Measurements from ENCODE around the gene ERN2. TPM values are rescaled to one million over a fixed set of nuclear protein-coding genes. Genes with fewer than 3 reads are reported as not detected.
A peak's percentile ranks its signal among the peaks of the same experiment; 100 is the strongest.

The ERN2 gene
- total RNA-seq, 8 experiments from 2014 or later, result 0.04 to 7.4 (median 1.4) TPM; not detected in 2

GRCh38 chr16:23710008-23710407 is 3.0 kb downstream of the ERN2 start:
- in situ Hi-C loops (cut with MboI; ENCODE audit: low pct_unique_long_range_greater_than_20kb in 2 of 9, low sequenced_read_pairs in 9 of 9, unreplicated experiment in 9 of 9), result loop anchor here in 1 of 9 experiments (25.0 kb wide), 1 partner anchor 802 kb away; no protein-coding TSS in a partner anchor

DNA sequence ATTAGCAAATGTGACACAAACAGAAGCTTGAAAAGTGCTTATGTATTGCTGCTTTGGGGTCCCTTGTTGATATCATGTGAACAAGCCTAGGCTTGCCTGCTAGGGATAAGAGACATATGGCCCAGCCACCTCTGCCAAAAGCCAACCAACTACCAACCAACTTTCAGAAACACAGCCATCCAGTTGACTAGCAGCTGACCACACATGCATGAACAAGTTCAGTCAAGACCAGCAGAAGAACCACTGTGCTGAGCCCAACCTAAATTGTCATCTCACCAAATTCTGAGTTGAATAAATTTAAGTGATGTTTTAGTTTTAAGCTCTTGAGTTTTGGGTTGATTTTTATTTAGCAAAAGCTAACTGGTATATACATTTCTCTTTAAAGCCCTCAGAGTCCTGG is 3.5 kb downstream of the ERN2 start:
- Histone ChIP-seq H3K27ac (no peak overlapping the region), H3K4me1 (replicated peaks in 1 of 2) (no peaks in the 10 kb centered on the region), H3K4me3 (no peak overlapping the region)
- no peak for ATAC-seq (replicated peaks in 6 of 8)
- in situ Hi-C loops (cut with MboI; ENCODE audit: low pct_unique_long_range_greater_than_20kb in 2 of 9, low sequenced_read_pairs in 9 of 9, unreplicated experiment in 9 of 9), result loop anchor here in 1 of 9 experiments (25.0 kb wide), 1 partner anchor 803 kb away; no protein-coding TSS in a partner anchor

More at GRCh38 chr16:23710008-23710407, 3.0 kb downstream of the ERN2 start:
- 0 to 100% (median 90%) methylated on average over 1 to 2 of the region's 2 CpGs; no CpG with 5 or more reads in 5 of the 10 experiments for WGBS, 10 experiments
- ATAC-seq (replicated peaks in 6 of 8), result no peak
- Histone ChIP-seq H3K4me3 (no peak overlapping the region), H3K27ac (no peak overlapping the region), H3K4me1 (replicated peaks in 1 of 2) (no peaks in the 10 kb centered on the region)

- H3K4me1 ChIP-seq (replicated peaks in 1 of 2), result no peaks in the 10 kb centered on the region
- in situ Hi-C loops (cut with MboI; ENCODE audit: low pct_unique_long_range_greater_than_20kb in 2 of 9, low sequenced_read_pairs in 9 of 9, unreplicated experiment in 9 of 9), result loop anchor here in 1 of 9 experiments (25.0 kb wide), 1 partner anchor 806 kb away; no protein-coding TSS in a partner anchor
- no peak overlapping the region for H3K27ac ChIP-seq
- 70 to 100% (median 80%) methylated on average over 1 to 2 of the region's 4 CpGs; no CpG with 5 or more reads in 6 of the 10 experiments for WGBS, 10 experiments
- no peak overlapping the region for H3K4me3 ChIP-seq
- ATAC-seq (replicated peaks in 6 of 8), result no peak
Observed at GRCh38 chr16:23706439-23706838, 6.6 kb downstream of the ERN2 start.

- in situ Hi-C loops (cut with MboI; ENCODE audit: low pct_unique_long_range_greater_than_20kb in 2 of 9, low sequenced_read_pairs in 9 of 9, unreplicated experiment in 9 of 9), result loop anchor here in 1 of 9 experiments (25.0 kb wide), 1 partner anchor 807 kb away; no protein-coding TSS in a partner anchor
- Histone ChIP-seq H3K27ac (no peak overlapping the region), H3K4me1 (replicated peaks in 1 of 2) (no peaks in the 10 kb centered on the region), H3K4me3 (no peak overlapping the region)
- no peak for ATAC-seq (replicated peaks in 6 of 8)
- 21 to 67% (median 40%) methylated on average over 1 to 2 of the region's 2 CpGs; no CpG with 5 or more reads in 7 of the 10 experiments for WGBS, 10 experiments
Observed at GRCh38 chr16:23705517-23705902, 7.5 kb downstream of the ERN2 start.

DNA sequence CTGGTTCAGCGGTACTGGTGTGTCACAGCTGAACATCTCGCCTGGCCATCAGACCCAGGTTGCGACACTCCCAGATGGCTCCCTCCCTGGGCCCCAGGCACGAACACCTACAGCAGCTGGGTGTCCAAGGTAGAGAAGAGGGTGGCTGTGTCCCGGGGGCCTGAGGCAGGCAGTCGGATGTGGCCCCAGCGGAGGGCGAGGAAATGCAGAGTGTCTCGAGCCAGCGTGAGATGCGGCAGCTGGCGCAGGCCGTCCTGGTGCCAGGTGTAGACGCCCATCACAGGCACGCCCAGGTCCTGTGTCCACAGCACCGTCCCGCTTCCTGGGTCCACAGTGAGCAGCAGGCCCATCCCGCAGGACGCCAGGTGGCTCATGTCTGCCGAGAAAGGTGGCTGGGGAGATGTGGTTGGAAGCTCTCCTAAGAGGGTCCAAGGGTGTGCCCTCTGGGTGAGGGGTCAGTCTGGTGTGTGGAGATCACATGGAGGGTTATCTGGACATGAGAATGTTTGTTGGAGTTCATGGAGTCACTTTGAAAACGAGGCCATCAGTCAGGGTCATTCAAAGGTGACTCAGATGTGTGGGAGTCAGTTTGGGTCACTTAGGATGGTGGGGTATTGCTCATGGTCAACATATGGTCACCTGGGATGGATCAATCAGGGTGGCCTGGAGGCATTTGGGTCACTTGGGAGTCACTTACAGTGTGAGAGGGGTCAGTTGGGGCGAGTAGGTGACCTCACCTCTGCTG is 8.1 kb downstream of the ERN2 start:
- no peak for ATAC-seq (replicated peaks in 6 of 8)
- WGBS, 10 experiments, result 33 to 84% (median 76%) methylated on average over 1 to 7 of the region's 22 CpGs; no CpG with 5 or more reads in 4 of the 10 experiments
- no peaks in the 10 kb centered on the region for H3K4me1 ChIP-seq (replicated peaks in 1 of 2)
- in situ Hi-C loops (cut with MboI; ENCODE audit: low pct_unique_long_range_greater_than_20kb in 2 of 9, low sequenced_read_pairs in 9 of 9, unreplicated experiment in 9 of 9), result loop anchor here in 1 of 9 experiments (25.0 kb wide), 1 partner anchor 807 kb away; no protein-coding TSS in a partner anchor
- H3K4me3 ChIP-seq, result no peak overlapping the region
- H3K27ac ChIP-seq, result no peak overlapping the region

DNA sequence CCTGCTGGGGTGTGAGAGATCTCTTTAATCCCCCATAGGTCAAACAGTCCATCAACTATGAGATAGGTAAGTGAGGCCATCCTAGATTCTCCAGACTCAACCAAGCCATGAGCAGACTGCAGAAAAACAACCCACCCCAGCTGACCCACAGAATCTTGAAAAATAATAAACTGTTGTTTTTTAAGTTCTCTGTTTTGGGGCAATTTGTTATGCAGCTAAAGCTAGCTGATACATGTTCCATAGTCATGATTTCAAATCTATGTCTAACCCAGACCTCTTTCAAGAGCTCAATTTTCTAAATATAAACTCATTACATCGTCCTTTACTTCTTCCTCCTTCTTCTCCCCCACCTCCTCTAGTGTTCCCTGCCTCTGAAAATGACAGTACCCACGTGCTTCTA is 10.1 kb downstream of the ERN2 start:
- in situ Hi-C loops (cut with MboI; ENCODE audit: low pct_unique_long_range_greater_than_20kb in 2 of 9, low sequenced_read_pairs in 9 of 9, unreplicated experiment in 9 of 9), result loop anchor here in 1 of 9 experiments (25.0 kb wide), 1 partner anchor 809 kb away; no protein-coding TSS in a partner anchor
- Histone ChIP-seq H3K27ac (no peak overlapping the region), H3K4me1 (replicated peaks in 1 of 2) (no peaks in the 10 kb centered on the region), H3K4me3 (no peak overlapping the region)
- no peak for ATAC-seq (replicated peaks in 6 of 8)
- whole genome bisulfite sequencing, 10 experiments, result 0 to 73% (median 49%) methylated on average over 1 to 2 of the region's 2 CpGs; no CpG with 5 or more reads in 1 of the 10 experiments

DNA sequence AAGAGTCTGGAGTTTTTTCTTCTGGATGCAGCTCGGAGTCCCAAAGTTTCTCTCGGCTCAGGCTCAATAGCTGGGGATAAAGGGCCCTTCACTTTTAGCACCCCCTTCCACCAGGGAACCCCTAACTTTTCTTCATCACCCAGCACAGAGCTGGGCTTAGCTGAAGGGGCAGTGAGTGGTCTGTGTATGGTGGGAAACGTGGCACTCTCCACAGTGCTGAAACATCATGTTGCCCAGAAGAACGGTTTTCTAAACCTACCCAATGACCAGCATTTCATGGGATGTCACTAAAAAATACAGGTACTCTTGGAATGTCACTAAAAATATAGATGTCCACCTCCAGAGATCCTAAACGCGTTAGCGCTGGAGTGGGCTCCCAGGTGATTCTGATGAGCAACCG is 12.0 kb downstream of the ERN2 start:
- Histone ChIP-seq H3K4me1 (replicated peaks in 1 of 2) (no peaks in the 10 kb centered on the region), H3K4me3 (no peak overlapping the region), H3K27ac (no peak overlapping the region)
- in situ Hi-C loops (cut with MboI; ENCODE audit: low pct_unique_long_range_greater_than_20kb in 2 of 9, low sequenced_read_pairs in 9 of 9, unreplicated experiment in 9 of 9), result loop anchor here in 1 of 9 experiments (25.0 kb wide), 1 partner anchor 811 kb away; no protein-coding TSS in a partner anchor
- WGBS, 10 experiments, result 0 to 81% (median 53%) methylated on average over 1 to 5 of the region's 8 CpGs; no CpG with 5 or more reads in 3 of the 10 experiments
- ATAC-seq (replicated peaks in 6 of 8), result no peak

GRCh38 chr16:23700509-23700908 is 12.5 kb downstream of the ERN2 start:
- WGBS, 10 experiments, result 5 to 21% (median 20%) methylated on average over 1 to 5 of the region's 8 CpGs; no CpG with 5 or more reads in 7 of the 10 experiments
- Histone ChIP-seq H3K27ac (no peak overlapping the region), H3K4me1 (replicated peaks in 1 of 2) (no peaks in the 10 kb centered on the region), H3K4me3 (no peak overlapping the region)
- peak in 3 of 8 experiments; percentile 75 to 88 (median 82) for ATAC-seq (replicated peaks in 6 of 8)
- in situ Hi-C loops (cut with MboI; ENCODE audit: low pct_unique_long_range_greater_than_20kb in 2 of 9, low sequenced_read_pairs in 9 of 9, unreplicated experiment in 9 of 9), result loop anchor here in 1 of 9 experiments (25.0 kb wide), 1 partner anchor 812 kb away; no protein-coding TSS in a partner anchor

DNA sequence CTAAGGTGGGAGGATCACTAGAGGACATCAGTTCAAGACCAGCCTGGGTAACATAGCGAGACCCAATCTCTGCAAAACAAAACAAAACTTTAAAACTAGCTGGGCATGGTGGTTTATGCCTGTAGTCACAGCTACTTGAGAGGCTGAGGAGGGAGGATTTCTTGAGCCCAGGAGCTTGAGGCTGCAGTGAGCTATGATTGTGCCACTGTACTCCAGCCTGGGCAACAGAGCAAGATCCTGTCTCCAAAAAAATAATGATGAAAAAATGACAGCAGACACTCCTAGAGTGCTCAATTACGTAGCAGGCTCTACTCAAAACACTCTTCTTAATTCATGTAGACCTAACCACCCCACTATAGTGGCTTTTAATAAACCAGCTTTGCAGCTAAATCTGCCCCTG is 12.9 kb downstream of the ERN2 start:
- in situ Hi-C loops (cut with MboI; ENCODE audit: low pct_unique_long_range_greater_than_20kb in 2 of 9, low sequenced_read_pairs in 9 of 9, unreplicated experiment in 9 of 9), result loop anchor here in 1 of 9 experiments (25.0 kb wide), 1 partner anchor 812 kb away; no protein-coding TSS in a partner anchor
- no peak for ATAC-seq (replicated peaks in 6 of 8)
- no peak overlapping the region for H3K4me3 ChIP-seq
- H3K4me1 ChIP-seq (replicated peaks in 1 of 2), result peaks cover 0 to 2% of the 10 kb centered on the region in 2 donors
- 40 to 86% (median 65%) methylated on average over 1 to 2 of the region's 2 CpGs; no CpG with 5 or more reads in 3 of the 10 experiments for WGBS, 10 experiments
- no peak overlapping the region for H3K27ac ChIP-seq

GRCh38 chr16:23699100-23699499 is 13.9 kb downstream of the ERN2 start:
- no peak for ATAC-seq (replicated peaks in 6 of 8)
- WGBS, 10 experiments, result 31 to 100% (median 80%) methylated on average over 1 to 4 of the region's 4 CpGs; no CpG with 5 or more reads in 4 of the 10 experiments
- in situ Hi-C loops (cut with MboI; ENCODE audit: low pct_unique_long_range_greater_than_20kb in 2 of 9, low sequenced_read_pairs in 9 of 9, unreplicated experiment in 9 of 9), result loop anchor here in 1 of 9 experiments (25.0 kb wide), 1 partner anchor 813 kb away; no protein-coding TSS in a partner anchor
- no peak overlapping the region for H3K27ac ChIP-seq
- peaks cover 0 to 3% of the 10 kb centered on the region in 2 donors for H3K4me1 ChIP-seq (replicated peaks in 1 of 2)
- H3K4me3 ChIP-seq, result no peak overlapping the region

DNA sequence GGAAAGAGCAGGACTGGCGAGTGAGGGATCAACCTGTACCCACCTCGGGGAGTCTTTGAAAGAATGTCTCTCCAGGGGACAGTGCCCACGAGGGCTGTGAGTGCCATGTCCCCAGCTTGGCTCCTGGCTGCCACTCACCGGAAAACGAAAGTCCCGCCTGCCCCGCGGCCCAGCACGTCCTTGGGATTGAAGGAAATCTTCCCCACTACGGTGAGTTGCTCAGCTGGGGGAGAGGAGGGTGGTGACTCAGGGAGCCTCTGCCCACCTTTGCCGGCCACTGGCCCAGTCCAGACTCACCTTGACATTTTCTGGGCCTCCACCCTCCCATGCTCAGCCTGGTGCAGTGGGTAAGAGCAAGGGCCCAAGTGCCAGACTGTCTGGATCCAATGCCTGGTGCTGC is 17.3 kb downstream of the ERN2 start:
- H3K4me3 ChIP-seq, result no peak overlapping the region
- 20 to 92% (median 89%) methylated on average over 1 to 6 of the region's 11 CpGs; no CpG with 5 or more reads in 3 of the 10 experiments for WGBS, 10 experiments
- H3K27ac ChIP-seq, result no peak overlapping the region
- H3K4me1 ChIP-seq (replicated peaks in 1 of 2), result peaks cover 0 to 3% of the 10 kb centered on the region in 2 donors
- in situ Hi-C loops (cut with MboI; ENCODE audit: low pct_unique_long_range_greater_than_20kb in 2 of 9, low sequenced_read_pairs in 9 of 9, unreplicated experiment in 9 of 9), result loop anchor here in 1 of 9 experiments (25.0 kb wide), 1 partner anchor 817 kb away; no protein-coding TSS in a partner anchor
- ATAC-seq (replicated peaks in 6 of 8), result no peak

DNA sequence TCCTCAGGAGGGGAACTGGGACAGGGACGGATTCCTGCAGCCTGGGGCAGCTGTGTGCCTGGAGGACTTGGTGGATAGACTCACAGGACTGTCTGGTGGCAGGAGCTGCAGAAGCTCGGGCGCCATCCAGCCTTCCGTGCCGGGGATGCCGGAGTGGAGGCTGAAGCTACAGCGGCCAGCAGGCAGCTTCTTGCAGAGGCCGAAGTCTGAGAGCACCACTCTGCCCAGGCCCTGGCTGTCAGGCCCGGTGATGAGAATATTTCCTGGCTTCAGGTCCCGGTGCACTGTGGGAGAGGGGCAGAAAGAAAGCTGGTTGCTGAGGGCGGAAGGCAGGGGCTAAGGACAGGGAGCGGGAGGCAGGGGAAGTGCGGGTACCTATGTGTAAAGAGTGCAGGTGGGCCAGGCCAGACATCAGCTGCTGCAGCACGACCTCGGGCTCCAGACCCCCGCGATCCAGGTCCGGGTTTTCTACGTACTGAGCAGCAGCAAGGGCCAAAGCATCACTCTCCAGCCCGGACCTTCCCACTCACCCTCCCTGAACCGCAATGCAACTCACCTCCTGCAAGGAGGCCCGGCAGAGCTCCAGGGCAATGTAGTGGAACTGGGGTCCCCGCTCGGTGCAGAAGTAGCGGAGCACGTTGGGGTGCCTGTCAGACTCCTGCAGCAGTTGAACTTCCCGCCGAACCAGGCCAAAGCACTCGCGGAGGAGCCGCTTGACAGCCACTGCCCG is 18.2 kb downstream of the ERN2 start:
- peak; percentile 33 to 93 (median 88) for ATAC-seq (replicated peaks in 6 of 8)
- in situ Hi-C loops (cut with MboI; ENCODE audit: low pct_unique_long_range_greater_than_20kb in 2 of 9, low sequenced_read_pairs in 9 of 9, unreplicated experiment in 9 of 9), result loop anchor here in 1 of 9 experiments (25.0 kb wide), 1 partner anchor 817 kb away; no protein-coding TSS in a partner anchor
- H3K27ac ChIP-seq, result peak overlapping the region in 1 of 2 donors; percentile 33
- WGBS, 10 experiments, result 20 to 48% (median 22%) methylated on average over 1 to 16 of the region's 32 CpGs; no CpG with 5 or more reads in 2 of the 10 experiments
- peak overlapping the region in 2 of 5 donors; percentile 6 to 13 for H3K4me3 ChIP-seq
- peaks cover 0 to 3% of the 10 kb centered on the region in 2 donors for H3K4me1 ChIP-seq (replicated peaks in 1 of 2)

Measured in motor neuron (in vitro differentiated cells).